Chondrocyte (in vitro differentiated cells): ENCODE data around the gene HDGF. TPM values are rescaled to one million over a fixed set of nuclear protein-coding genes. Genes with fewer than 3 reads are reported as not detected.

Experiments
- DNase-seq: peaks from one replicate; pipeline ENCODE4 v3.0.0; 2021; ENCODE audit warnings: mixed read lengths, low spot score
- H3K27ac Mint-ChIP-seq: one replicate; pipeline ENCODE4 v1.8.0; 2021; ENCODE audit warnings: mild to moderate bottlenecking, moderate library complexity, mixed read lengths; ENCODE audit not compliant: unreplicated experiment
- H3K27me3 Mint-ChIP-seq: 2 replicates; pipeline ENCODE4 v1.8.0; 2021; ENCODE audit warnings: low read depth, mixed read lengths
- H3K36me3 Mint-ChIP-seq: 2 replicates; pipeline ENCODE4 v1.8.0; 2021; ENCODE audit warnings: low read depth, mixed read lengths
- H3K4me1 Mint-ChIP-seq: 2 replicates; pipeline ENCODE4 v1.8.0; 2021; ENCODE audit warnings: low read depth, mild to moderate bottlenecking, mixed read lengths
- H3K4me3 Mint-ChIP-seq: one replicate; pipeline ENCODE4 v1.8.0; 2021; ENCODE audit warnings: mild to moderate bottlenecking, moderate library complexity, mixed read lengths; ENCODE audit not compliant: unreplicated experiment
- H3K9me3 Mint-ChIP-seq: 2 replicates; pipeline ENCODE4 v1.8.0; 2021; ENCODE audit warnings: low read depth, mixed read lengths
- total RNA-seq: library from RNA; stranded (reverse); gene quantifications from 3 replicates; pipeline ENCODE4 v1.2.1, GENCODE V29; 2021
- TF ChIP-seq, protein P1 (sequence below): fragments of 200-600 bp; sonication (generic); IDR thresholded peaks from 2 replicates; pipeline ENCODE4 v1.5.0; 2021; ENCODE audit warnings: antibody characterized with exemption, mild to moderate bottlenecking, moderate library complexity

HDGF gene
- total RNA-seq, 1 donor from 2014 or later, result 136 TPM

DNA sequence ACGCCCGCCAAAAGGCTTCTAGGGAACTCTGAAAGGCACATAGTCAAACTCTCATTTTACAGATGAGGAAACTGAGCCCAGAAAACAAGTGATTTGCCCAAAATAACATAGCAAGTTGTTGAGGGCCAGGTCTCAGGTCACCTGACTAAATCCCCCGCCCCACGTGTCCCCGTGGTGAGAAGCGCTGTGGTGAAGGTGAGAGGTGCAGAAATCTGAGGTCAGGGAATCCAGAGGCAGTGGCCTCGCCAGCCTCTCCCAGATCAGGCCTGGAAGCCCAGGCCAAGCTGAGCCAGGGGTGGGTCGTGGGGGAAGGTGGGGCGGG, 5.1 kb downstream of the HDGF start:
- TF ChIP-seq, protein P1, sequence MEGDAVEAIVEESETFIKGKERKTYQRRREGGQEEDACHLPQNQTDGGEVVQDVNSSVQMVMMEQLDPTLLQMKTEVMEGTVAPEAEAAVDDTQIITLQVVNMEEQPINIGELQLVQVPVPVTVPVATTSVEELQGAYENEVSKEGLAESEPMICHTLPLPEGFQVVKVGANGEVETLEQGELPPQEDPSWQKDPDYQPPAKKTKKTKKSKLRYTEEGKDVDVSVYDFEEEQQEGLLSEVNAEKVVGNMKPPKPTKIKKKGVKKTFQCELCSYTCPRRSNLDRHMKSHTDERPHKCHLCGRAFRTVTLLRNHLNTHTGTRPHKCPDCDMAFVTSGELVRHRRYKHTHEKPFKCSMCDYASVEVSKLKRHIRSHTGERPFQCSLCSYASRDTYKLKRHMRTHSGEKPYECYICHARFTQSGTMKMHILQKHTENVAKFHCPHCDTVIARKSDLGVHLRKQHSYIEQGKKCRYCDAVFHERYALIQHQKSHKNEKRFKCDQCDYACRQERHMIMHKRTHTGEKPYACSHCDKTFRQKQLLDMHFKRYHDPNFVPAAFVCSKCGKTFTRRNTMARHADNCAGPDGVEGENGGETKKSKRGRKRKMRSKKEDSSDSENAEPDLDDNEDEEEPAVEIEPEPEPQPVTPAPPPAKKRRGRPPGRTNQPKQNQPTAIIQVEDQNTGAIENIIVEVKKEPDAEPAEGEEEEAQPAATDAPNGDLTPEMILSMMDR, result no peak
- no peaks in the 10 kb centered on the region for H3K27me3 Mint-ChIP-seq
- no peaks in the 10 kb centered on the region for H3K9me3 Mint-ChIP-seq
- H3K36me3 Mint-ChIP-seq, result peaks cover 16% of the 10 kb centered on the region
- peak overlapping the region; percentile 77 for H3K4me3 Mint-ChIP-seq
- no peak for DNase-seq
- peak overlapping the region; percentile 99 for H3K27ac Mint-ChIP-seq
- H3K4me1 Mint-ChIP-seq, result peaks cover 63% of the 10 kb centered on the region

DNA sequence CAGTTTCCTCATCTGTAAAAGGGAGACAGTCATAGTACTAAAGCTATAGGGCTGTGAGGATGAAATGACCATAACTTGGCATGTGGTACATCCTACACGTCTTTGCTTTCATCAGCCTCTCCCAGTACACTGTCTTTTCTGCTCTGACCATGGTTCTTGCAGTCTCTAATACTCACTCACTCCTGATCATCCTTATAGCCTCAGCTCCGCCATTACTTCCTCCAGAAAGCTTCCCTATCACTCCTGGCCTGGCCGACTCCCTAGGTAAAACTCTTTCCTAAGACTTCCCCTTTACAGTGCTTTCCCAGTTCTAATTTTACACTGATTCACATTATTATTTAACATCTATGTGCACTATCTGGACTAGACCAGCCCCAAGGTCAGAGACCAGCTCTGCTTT, 5.6 kb downstream of the HDGF start:
- peaks cover 68% of the 10 kb centered on the region for H3K4me1 Mint-ChIP-seq
- TF ChIP-seq, protein P1, result no peak
- peak overlapping the region; percentile 99 for H3K27ac Mint-ChIP-seq
- peak overlapping the region; percentile 77 for H3K4me3 Mint-ChIP-seq
- H3K27me3 Mint-ChIP-seq, result no peaks in the 10 kb centered on the region
- H3K9me3 Mint-ChIP-seq, result no peaks in the 10 kb centered on the region
- peaks cover 16% of the 10 kb centered on the region for H3K36me3 Mint-ChIP-seq
- peak; percentile 22 for DNase-seq

DNA sequence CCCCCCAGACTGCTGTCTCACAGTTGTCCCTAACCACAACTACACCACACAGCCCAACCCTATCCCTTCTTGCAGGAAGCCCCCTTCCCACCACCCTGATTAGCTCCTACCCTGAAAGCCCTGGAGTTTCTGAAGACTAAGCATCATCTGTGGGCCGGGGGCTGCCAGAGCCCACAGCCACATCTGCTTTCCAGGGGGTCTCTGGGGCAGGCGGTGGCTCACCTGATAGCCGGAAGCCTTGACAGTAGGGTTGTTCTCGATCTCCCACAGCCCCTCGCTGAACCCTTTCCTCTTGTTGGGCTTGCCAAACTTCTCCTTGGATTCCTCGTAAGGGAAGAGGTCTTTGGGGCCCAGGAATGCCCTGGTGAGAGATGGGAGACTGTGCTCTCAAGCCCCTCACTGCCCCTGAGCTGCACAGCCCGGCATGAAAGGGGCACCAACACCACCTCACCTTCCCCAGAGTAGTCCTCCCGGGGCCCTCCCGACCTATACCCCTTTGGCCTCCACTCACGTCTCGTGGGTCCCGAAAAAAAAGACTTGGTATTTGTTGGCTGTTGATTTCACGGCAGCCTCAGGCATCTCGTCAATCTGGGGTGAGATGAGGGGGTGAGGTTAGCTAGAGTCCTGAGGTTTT, 6.6 kb downstream of the HDGF start:
- Mint-ChIP-seq H3K27ac (peak overlapping the region; percentile 99), H3K4me3 (no peak overlapping the region), H3K36me3 (peaks cover 16% of the 10 kb centered on the region), H3K9me3 (no peaks in the 10 kb centered on the region), H3K27me3 (no peaks in the 10 kb centered on the region), H3K4me1 (peaks cover 70% of the 10 kb centered on the region)
- peak; percentile 63 for DNase-seq
- TF ChIP-seq, protein P1, result no peak

DNA sequence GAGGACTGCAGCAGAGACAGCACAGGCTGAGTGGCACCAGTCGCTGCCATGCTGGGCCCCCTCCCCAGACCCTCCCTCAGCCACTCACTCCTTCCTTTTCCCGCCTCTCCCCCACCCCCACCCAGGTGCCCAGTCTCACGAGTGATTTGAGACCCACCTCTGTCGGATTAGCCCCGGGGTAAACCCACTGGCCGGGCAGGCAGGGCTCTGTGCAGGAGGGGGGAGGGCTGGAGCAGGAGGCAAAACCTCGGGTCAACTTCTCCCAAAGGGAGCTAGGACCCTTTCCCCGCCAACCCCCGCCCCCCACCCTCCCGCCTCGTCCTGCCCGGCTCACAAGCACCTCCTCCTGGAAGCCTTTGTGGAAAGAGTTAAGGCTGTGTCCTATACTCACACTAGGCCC, 7.1 kb downstream of the HDGF start:
- H3K9me3 Mint-ChIP-seq, result no peaks in the 10 kb centered on the region
- peak; percentile 65 for DNase-seq
- peaks cover 16% of the 10 kb centered on the region for H3K36me3 Mint-ChIP-seq
- no peak overlapping the region for H3K4me3 Mint-ChIP-seq
- peak overlapping the region; percentile 63 for H3K27ac Mint-ChIP-seq
- H3K27me3 Mint-ChIP-seq, result no peaks in the 10 kb centered on the region
- H3K4me1 Mint-ChIP-seq, result peaks cover 64% of the 10 kb centered on the region
- TF ChIP-seq, protein P1, result no peak

DNA sequence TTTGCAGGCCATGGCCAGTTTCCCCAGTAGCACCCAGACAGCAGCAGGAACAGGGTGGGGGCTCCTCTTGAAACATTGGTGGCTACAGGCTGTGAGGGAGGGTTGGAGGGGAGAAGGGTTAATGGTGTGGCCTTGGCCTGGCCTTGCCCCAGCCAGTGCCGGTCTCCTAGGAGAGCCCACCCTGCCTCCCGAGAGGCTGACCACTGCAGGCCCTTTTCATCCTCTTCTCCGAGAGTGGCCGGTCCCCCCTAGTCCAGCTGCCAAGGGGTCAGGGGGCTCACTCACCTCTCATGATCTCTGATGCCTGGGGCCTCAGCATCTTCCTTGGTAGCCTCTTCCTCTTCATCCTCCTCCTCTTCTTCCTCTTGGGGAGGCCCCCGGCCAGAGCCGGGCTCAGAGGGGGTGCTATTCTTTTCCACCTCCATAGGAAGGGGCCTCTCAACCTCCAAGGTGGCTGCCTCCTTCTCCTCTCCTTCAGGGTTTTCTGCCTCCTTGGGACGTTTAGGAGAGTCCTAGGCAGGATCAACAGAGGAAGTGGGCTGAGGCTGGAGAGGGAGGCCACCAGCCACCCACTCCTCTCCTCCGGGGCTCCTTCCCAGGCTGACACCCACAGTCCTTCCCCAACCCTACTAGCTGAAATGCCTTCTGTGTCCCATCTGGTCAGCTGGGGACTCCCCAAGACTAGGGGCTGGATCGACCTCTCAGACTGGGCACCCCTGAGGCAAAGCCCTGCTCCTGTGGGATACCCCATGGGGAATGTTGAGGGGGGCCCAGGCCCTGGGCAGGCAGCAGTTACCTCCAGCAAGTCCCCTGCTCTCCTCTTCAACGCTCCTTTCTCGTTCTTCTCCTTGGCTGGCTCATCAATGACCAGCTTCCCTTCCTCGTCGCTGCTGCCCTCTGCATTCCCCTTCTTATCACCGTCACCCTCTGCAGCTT, 7.8 kb downstream of the HDGF start:
- Mint-ChIP-seq H3K27me3 (no peaks in the 10 kb centered on the region), H3K9me3 (no peaks in the 10 kb centered on the region), H3K4me1 (peaks cover 57% of the 10 kb centered on the region), H3K36me3 (peaks cover 16% of the 10 kb centered on the region), H3K27ac (no peak overlapping the region), H3K4me3 (no peak overlapping the region)
- TF ChIP-seq, protein P1, result no peak
- DNase-seq, result no peak
